Right renal pelvis (tissue), 4 donors: ENCODE results near the gene CKM. TPM values are rescaled to one million over a fixed set of nuclear protein-coding genes. Genes with fewer than 3 reads are reported as not detected.
"Not testable (repeated sequence)": the region's sequence is repeated elsewhere in the genome, so short reads cannot be mapped to it uniquely, and the experiment has no call there.

Experiments
- DNase-seq, 4 donors: peaks; one replicate each; pipeline ENCODE4 v3.0.0-alpha.2; 2013; ENCODE audit warnings: low read depth in 4 of 4, low spot score in 3 of 4, missing footprints in 1 of 4
- polyA plus RNA-seq, 4 donors: library from polyadenylated mRNA; unstranded; fragments of 120-200 nt; gene quantifications; one replicate each; pipeline ENCODE4 v1.2.1, GENCODE V29; 2013; ENCODE audit not compliant: insufficient read length in 4 of 4

Gene CKM
- polyA plus RNA-seq, 4 donors = 0.33 to 0.84 (median 0.56) TPM

GRCh38 chr19:45294291-45295029 is 28.2 kb downstream of the CKM start:
- DNase-seq = no peak

GRCh38 chr19:45293682-45294081 is 29.0 kb downstream of the CKM start:
- DNase-seq = no peak

DNA sequence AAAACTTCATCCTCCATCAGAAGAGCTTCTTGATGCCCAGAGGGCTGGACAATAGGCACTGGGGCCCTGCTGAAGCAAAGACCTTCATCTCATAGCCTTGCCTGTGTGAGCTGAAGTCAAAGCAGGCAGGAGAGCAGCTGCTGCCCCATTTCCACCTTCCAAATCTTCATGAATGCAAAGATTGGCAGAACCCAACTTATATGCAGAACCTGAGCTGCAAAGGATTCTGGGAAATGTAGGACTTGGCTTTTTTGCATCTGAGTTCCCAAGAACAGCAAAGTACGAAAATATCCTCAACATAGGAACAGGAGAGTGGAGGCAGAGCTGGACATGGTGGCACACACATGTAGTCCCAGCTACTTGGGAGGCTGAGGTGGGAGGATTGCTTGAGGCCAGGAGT is 30.8 kb downstream of the CKM start:
- DNase-seq = no peak

DNA sequence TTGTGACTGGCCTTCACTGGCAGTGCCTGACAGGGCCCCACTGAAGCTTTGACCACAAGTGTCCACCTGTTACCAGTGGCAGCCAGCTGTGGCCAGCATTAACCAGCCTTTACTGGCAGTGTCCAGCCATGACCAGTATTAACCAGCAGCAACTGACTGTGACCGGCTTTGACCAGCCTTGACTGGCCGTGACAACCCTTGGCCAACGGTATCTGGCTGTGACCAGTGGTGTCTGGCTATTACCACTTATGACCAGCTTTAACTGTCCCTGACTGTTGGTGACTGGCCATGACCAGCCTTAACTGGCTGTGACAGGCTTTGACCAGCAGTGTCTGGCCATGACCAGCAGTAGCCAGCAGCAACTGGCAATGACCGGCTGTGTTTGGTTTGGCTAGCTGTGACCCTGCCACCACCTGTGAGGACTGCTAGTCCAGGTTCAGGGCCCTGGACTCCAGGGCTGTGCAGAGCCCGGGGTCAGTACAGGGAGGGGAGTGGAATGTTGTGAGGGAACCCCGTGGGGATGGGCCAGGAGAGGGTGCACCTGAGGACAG is 32.2 kb downstream of the CKM start:
- DNase-seq = no peak

DNA sequence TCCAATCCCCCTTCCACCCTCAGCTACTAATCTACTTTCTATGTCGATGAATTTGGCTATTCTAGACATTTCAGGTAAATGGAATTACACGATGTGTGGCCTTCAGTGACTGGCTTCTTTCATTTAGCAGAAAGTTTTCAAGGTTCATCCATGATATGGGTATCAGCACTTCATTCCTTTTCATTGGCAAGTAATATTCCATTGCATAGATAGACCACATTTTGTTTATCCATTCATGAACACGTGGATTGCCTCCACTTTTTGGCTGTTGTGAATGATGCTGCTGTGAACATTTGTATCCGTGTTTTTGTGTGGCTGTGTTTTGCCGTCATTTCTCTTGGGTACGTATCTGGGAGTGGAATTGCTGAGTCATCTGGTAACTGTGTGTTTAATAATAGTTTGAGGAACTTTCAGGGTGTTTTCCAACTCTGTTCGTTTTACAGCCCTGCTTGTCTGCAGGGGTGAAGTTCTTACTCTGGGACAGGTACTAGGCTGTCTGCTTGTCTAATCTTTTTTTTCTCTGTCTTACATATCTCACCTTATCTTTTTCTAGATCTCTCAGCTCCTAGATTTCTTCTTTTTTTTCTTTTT is 39.1 kb downstream of the CKM start:
- DNase-seq = no peak

- no peak for DNase-seq
These were observed 42.2 kb downstream of the CKM start for GRCh38 chr19:45280471-45280961.

GRCh38 chr19:45279587-45280192 is 43.0 kb downstream of the CKM start:
- DNase-seq = no peak

DNA sequence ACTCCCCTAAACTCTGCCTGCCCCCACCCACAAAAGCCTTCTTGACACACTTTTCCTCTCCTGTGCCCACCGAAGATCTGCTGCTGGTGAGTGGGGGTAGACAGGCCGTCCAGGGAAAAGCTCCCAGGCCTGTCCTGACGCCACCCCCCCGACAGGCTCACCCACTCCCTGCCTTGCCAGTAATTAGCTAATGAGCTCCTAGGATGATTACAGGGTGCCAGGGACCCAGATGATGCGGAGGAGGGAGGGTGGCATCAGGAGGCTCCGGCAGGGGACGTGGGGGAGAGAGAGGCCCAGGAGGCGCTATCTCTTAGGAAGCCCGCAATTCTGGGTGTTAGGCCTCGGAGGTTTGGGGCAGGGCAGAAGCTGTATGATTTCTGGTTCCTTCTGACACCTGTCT is 44.6 kb downstream of the CKM start:
- DNase-seq = no peak

DNA sequence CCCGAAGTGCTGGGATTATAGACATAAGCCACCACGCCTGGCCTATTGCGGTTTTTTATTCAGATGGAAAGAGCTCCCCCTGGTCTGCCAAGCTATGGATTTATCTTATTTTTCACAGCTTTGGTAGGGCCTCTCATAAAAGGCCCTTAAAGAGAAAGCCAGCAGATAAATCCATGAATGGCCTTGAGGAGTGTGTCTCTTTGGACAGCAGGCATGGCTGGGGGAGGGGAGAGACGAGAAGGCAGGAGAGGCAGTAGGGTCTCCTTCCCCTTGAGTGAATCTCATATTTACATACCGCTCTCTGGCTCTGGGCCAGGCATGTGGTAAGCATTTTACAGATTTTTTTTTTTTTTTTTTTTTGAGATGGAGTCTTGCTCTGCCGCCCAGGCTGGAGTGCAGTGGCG is 46.4 kb downstream of the CKM start:
- no peak for DNase-seq

GRCh38 chr19:45275370-45275971 is 47.2 kb downstream of the CKM start:
- DNase-seq = no peak

DNA sequence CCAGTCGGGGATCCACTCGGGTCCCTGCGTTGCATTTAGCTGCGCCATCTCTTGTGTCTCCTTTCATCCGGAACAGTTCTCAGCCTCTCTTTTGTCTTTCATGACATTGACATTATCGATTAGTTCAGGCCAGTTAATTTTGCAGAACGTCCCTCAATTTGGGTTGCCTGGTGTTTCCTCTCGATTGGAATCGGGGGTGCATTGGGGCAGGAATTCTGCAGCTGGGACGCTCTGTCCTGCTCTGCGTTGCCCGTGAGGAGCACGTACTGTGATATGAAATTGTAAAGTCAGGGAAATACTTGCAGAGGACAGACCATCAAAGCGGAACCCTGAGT is 49.2 kb downstream of the CKM start:
- DNase-seq = no peak

DNA sequence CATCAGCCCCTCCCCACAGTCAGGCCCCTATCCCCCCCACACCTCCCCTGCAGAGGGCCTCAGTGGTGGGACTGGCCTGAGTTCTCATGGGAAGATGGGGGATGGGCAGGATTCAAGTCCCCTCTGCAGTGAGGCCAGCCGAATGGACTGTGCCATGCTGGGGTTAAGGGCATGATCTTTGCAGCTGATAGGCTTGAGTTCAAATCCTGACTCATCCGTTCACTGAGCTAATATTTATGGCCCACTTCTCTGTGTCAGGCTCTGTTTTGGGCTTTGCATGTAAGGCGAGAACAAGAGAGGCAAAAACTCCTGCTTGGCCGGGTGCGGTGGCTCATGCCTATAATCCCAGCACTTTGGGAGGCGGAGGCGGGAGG is 51.0 kb downstream of the CKM start:
- no peak for DNase-seq

- DNase-seq = no peak
These were observed 51.5 kb downstream of the CKM start for GRCh38 chr19:45271098-45271734.

GRCh38 chr19:45269939-45270338 is 52.7 kb downstream of the CKM start:
- DNase-seq = not testable (repeated sequence)

GRCh38 chr19:45267296-45267695 is 55.4 kb downstream of the CKM start:
- DNase-seq = no peak

DNA sequence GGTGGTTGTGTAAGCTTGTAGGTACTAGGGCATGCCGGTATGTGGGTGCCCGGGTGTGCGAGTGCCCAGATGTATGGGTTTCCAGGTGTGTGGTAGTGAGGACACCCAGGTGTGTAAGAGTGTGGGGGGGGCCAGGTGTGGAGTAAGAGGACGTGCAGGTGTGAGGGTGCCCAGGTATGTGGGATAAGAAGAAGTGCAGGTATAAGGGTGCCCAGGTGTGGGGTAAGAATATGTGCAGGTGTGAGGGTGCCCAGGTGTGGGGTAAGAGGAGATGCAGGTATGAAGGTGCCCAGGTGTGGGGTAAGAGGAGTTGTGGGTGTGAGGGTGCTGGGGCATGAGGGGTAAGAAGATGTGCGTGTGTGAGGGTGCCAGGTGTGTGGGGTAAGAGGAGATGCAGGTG is 57.3 kb downstream of the CKM start:
- DNase-seq = no peak

DNA sequence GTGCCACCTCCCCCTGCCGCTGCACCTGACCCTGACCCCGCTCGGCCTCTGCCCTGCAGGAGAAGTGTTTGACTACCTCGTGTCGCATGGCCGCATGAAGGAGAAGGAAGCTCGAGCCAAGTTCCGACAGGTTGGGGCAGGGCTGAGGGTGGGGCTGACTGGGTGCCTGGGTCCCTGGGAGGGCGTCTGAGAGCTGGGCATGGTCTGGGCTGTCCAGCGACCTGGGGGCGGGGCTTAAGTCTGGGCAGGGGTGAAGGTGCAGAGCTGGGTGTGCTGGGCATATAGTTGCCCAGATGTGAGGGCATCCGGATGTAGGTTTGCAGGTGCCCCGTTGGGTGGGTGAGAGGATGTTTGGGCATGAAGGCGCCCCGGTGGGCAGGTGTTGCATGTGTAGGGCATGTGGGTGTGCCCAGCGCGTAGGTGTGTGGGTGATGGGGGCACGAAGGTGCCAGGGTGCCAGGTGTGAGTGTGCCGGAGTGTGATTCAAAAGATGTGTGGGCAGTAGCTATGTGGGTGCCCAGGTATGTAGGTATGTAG is 57.8 kb downstream of the CKM start:
- no peak for DNase-seq

DNA sequence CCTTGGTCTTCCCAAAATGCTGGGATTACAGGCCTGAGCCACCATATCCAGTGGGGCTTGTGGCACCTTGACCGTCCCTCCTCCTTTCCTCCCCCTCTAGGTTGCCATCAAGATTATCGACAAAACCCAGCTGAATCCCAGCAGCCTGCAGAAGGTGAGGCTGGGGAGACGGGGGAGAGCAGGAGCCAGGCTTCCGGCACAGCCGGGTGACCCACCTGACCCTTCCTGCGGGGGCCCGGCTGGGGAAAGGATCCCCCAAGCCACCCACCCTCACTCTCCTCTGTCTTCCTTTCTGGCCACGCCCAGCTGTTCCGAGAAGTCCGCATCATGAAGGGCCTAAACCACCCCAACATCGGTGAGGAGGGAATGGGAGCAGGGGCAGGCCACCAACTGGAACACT is 59.7 kb downstream of the CKM start:
- DNase-seq = no peak

GRCh38 chr19:45262570-45262969 is 60.1 kb downstream of the CKM start:
- no peak for DNase-seq

DNA sequence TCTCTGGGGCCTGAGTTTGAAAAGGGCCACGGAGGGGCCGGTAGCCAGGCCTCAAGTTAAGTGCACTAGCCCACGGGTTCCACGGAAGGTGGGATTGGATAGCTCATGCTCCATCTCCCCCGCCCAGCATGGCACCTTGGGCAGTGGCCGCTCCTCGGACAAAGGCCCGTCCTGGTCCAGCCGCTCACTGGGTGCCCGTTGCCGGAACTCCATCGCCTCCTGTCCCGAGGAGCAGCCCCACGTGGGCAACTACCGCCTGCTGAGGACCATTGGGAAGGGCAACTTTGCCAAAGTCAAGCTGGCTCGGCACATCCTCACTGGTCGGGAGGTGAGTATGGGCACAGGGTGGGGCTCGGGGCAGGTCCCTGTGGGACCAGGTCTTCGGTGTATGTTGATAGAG is 63.8 kb downstream of the CKM start:
- no peak for DNase-seq

DNA sequence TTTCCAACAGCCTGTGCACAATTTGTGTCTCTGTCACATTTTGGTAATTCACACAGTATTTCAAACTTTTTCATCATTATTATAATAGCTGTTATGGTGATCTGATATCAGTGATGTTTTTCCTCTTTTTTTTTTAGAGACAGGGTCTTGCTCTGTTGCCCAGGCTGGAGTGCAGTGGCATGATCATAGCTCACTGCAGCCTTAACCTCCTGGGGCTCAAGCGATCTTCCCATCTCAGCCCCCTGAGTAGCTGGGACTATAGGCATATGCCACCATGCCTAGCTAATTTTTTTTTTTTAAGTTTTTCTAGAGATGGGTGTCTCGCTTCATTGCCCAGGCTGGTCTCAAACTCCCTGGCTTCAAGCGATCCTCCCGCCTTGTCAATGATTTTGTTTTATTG is 65.8 kb downstream of the CKM start:
- no peak for DNase-seq
